COLO829 (cell line): ENCODE results near the gene ANKRD33B.

Experiments used
- DNase-seq: peaks from one replicate; pipeline ENCODE4 v3.0.0; 2012; ENCODE audit warnings: low spot score

Gene ANKRD33B

DNA sequence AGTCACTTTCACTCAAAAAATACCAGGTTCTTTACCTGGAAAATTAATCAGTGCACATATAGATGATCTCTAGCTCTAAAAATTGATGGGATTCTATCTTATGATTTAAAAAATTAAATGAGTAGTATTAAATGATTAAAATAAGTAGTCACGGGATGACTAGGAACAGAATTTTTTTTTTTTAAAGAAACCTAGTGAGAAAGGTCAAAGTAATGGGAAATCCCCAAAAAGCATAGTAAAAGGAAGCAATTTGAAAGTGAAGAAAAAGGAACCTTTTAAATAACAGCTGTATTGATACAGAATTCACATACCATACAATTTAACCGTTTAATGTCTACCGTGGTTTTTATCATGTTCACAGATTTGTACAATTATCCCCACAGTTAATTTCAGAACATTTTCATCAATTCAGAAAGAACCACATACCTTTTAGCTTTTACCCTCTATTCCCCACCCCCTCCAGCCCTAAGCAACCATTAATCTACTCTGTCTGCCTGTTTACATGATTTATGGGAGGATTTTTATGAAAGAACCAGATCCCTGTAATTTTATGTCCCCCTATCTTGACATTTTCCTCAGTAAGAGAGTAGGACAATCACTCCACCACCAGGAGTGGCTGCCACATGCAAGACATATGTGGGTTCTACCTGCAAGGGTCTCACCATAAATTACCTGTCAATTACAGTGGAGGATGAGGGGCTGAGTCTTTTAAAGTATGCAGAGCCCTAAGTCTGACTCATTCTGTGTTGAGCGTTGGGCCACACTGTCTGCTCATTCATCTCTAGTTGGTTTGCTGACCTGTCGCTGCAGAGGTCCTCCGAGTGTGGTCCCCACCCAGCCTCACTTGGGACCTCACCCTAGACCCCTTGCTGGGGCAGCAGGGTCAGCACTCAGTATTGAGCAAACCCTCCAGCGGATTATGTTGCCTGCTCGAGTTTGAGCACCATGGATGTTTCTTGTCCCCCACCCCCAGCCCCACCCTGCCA, 16.0 kb downstream of the ANKRD33B start:
- DNase-seq: no peak

DNA sequence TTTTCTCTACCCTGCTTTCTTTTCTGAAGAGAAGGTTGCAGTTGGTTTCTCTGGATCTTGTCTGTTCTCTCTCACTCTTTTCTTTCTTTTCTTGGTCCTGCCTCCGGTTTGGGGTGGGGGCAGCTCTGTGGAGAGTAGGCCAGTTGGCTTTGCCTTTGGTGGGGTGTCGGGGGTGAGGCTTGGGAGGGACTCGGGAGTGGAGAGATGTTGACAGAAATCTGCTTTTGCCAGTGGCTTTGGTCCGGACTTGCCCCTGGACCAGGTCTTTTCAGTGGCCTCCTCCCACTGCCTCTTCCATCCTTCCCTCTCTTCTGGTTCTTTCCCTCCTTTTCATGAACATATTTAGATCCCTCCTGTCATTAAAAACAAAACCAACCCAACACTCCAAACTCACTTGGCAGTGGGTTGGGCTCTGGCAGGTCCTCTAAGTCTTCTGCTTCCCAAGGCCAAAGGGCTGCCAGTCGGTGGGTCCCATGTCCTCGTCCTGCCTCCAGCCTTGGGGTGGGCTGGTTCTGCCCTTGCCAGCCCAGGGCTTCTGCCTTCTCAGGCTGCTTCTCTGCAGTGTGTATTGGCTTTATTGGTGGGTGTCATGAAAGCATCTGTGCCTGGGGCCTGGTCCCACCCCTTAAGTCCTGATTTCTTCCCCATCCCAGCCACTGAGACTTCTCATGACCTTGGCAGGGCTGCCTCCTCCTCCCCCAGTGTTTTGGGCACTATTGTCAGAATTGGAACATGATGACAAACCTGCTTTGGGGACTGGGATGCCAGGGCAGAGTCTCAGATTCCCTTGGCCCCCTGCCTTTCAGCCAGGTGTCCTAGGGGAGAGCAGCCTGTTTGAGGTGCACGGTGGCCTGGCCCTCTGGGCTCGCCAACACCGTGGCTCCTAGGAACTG, 16.9 kb downstream of the ANKRD33B start:
- DNase-seq: no peak

DNA sequence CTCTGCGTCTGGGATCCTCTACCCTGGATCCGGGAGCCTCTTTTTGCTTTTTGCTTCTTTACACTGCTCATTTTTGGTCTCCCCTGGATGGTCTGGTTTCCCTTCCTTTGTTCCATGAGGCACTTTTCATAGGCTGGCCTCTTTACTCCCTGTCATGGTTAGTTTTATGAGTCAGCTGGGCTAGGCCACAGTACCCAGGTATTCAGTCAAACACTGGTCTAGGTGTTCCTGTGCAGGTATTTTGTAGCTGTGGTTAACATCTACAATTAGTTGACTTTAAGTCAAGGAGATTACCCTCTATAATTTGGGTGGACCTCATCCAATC, 17.5 kb downstream of the ANKRD33B start:
- DNase-seq: no peak

- DNase-seq: no peak
Observed at GRCh38 chr5:10581867-10582511, 18.1 kb downstream of the ANKRD33B start.

DNA sequence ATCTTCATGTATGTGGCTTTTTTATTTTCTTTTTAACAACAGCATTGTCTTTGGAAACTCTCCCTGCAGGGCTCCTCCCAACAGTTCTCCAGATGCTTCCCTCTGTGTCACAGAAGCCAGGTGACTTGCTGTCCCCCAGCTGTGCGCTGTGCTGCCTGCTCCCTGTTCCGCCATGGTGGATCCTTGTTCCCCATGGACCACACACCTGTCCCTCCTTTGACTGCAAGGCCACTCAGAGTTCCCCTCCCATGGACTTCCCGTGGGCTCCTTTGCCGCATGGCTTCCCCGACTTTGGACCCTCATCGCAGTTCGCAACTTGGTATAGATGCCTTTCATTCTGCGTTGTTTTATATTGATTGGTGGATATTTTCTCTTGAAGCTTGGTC, 18.6 kb downstream of the ANKRD33B start:
- DNase-seq: no peak

- no peak for DNase-seq
Observed at GRCh38 chr5:10583663-10584572, 20.0 kb downstream of the ANKRD33B start.

DNA sequence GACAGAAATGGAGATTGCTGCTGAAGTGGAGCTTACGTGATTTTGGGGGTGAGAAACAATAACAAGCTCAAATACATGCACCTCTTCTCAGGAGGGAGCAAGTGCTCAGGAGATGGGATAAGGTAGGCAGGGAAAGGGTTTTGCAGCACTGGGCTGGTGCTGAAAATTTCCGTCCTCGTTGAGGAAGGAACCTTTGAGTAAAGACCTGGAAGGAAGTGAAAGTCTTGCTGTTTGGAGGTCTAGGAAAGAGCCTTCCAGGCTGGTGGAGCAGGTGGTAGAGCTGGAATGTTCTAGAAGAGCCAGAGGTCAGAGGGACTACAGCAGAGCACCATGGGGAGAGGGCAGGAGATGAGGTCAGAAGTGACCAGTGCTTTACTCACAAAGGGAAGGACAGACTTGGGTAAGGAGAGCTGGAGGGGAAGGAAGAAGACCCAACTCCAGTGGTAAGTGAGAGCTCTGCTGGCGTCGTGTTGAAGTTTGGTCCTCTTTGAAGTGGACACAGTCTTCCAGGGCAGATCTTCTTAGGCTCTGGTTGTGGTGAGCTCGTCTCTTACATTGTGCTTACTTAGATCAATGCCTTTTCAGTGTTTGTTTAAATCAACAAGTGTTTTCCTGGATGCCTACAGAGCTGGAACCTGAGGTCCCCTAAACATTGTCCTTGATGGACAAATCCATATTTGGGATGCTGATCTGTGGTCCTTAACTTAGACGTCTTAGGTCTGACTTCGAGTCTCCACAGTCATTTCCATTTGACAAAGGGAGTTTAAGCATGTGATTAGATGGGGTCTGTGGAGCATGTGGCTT, 21.0 kb downstream of the ANKRD33B start:
- no peak for DNase-seq

- no peak for DNase-seq
Observed at GRCh38 chr5:10585518-10585915, 21.6 kb downstream of the ANKRD33B start.

DNA sequence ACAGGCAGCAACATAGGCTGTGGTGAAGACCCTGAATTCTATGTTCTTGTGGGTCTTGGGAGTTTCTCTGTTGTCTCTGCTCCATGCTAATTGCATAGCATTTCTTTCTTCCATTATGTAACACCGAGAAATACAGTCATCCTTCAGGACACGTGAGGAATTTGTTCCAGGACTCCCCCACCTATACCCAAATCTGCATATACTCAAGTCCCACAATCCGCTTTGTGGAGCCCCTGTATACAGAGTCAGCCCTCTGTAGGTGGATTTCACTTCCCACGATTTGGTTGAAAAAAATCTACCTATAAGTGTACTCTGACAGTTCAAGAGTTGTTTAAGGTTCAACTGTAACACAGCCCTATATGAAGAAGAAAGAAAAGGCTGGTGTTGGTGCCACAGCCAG, 22.1 kb downstream of the ANKRD33B start:
- DNase-seq: no peak

DNA sequence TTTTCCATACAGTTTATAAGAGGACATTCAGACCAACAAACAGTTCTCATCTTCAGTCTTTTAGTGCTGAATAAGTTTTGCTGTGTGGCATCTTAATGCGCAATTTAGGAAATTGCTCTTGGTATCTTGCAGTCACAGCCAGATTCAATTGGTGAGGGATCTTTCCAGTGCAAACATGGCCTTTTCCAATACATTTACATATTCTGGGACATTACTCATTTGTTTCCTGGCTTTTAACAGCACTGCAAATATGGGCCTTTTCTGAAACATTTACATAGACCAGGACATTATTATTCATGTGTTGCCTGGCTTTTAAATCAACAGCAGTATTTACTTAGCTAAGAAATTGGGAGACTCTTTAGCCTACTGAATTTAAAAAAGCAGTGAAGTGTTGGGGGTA, 22.7 kb downstream of the ANKRD33B start:
- no peak for DNase-seq

GRCh38 chr5:10588109-10588775, 24.4 kb downstream of the ANKRD33B start:
- no peak for DNase-seq

DNA sequence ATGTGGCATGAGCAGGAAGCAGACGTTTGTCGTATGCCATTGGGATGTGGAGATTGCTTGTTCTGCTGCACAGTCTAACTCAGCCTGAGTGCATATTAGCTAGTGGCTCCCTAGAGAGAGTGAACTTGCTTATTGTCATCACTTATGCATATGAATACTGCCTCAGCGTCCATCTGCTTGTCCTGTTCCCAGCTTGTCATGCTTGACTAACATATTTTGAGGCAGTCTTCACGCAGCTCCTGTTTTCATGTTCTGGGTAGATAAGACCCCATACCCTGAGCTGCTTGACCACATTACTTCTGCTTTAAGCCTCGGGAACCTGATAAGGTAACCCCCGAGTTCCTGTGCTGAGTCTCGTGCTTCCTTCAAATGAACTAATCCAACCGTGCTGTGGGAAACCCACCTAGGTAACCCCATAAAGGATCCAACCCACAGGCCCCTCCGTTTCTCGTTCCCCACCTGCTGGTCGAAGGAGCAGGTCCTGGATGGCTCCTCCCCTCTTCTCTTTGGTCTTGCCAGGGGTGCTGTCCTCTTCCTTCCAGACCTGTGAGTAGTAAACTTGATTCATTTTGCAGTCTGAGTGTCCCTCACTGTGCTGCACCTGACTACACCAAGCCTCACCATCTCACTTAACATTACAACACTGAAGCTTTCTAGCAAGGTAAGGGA, 25.0 kb downstream of the ANKRD33B start:
- DNase-seq: no peak

DNA sequence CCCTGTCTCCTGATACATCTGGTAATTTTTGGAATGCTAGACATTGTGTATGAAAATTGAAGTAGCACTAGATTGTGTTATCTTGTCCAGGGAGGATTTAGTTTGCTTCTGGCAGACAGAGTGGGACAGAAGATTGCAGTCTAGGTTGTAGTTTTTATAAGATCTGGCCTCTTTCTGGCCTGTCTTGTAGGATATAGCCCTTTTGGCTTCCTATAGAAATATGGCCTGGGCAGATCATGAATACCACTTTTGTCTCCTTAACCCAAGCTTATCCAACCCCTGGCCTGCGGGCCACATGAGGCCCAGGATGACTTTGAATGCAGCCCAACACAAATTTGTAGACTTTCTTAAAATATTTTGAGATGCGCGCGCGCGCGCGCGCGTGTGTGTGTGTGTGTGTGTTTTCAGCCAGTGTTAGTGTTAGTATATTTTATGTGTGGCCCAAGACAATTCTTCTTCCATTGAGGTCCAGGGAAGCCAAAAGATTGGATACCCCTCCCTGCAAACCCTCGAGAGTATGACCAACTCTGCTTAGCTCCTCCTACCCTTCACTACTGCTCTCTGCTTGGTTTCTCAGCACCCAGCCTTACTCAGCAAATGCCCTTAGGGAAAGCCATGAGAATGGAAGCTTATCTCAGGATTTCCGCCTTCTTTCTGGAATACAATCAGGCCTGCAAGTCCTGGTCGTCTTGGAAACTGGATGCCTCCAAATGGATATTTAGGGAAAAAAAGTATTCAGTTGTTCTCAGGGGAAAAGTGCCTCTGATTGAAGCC, 26.5 kb downstream of the ANKRD33B start:
- DNase-seq: peak; percentile 92

GRCh38 chr5:10591159-10591558, 27.3 kb downstream of the ANKRD33B start:
- DNase-seq: no peak

GRCh38 chr5:10591966-10592365, 28.1 kb downstream of the ANKRD33B start:
- DNase-seq: no peak

DNA sequence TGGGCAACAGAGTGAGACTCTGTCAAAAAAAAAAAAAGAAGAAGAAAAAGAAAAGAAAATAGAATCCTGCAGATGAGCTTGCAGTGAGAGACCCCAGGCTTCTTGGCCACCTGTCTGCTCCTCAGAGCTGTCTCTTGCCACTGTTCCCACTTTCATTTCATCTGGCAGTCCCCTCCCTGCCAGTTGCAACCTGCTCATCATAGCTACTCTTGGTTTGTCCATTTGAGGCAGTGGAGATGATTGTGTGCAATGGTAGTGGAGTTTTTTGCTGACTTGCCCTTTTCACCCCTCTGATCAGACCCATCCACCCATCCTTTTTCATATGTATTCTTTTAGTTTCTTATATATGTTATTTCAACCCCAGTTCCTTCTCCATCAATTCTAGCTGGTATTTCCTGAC, 28.7 kb downstream of the ANKRD33B start:
- DNase-seq: no peak

DNA sequence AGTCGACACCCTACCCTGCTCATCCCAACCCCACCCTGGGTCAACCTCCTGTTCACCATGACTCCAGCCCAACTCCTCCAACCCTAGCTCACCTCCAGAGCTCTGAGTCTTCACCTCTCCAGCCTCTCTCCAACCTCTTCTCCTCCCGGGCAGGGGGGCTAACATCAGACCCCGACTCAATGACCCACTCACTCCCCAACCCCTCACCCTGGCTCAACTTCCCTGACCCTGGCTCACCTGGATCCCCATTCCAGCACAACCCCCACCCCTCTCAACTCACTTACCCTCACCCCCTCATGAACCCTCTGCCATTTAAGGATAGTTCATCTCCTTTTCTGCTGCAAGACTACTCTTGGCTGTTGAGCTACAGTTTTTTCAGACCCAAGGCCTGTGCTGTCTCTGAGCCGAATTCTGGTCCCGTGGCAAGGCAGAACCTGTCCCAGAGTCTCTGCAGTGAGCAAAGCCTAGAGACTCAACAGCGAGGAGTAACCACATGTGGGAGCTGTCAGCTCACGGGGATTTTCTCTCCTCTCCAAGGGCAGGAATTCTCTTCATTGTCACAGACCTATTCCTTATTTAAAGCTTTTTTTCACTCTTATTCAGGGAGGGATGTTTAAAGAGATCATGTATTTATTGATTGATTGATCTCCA, 29.8 kb downstream of the ANKRD33B start:
- DNase-seq: no peak

DNA sequence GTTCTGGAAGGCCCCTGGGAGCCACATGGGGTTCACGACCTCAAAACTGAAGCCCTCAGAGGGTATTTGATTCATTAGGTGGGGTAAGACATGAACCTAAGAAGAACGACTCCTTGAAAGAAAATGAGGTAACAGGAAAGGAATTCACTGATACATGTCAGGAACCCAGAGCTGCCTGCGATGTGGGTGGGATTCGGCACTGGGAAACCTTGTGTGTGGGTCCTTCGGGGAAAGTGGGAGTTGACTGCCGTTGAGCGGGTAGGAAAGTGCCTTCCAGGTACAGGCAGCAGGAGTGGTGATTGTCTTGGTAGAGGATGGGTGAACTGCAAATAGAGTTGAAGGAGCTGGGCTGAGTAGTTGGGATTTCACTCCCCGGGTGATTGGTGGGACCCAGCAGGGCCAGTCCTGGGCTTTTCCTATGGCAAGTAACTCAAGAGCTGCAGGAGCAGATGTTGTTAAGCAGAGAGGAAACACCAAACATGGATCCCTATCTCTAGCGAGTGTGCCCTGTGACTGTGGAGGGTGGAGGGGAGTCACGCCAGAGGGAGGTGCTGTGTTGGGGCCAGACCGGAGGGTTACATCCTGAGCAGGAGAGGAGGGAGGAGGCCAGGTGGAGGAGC, 30.8 kb downstream of the ANKRD33B start:
- DNase-seq: no peak
